T-cell (primary cell): ENCODE measurements around the gene RABEP2. TPM values are rescaled to one million over a fixed set of nuclear protein-coding genes. Genes with fewer than 3 reads are reported as not detected.

Experiments used
- ATAC-seq, 4 experiments: fragments of 200-7000 bp in 3 of 4; fragments of 150-1000 bp in 1 of 4; cut with Tn5 transposase; replicated peaks in 1 of 4; 1 replicate in 3 of 4; 2 replicates in 1 of 4; pipeline ENCODE4 v1.10.0; 2021; ENCODE audit warnings: moderate library complexity in 3 of 4, mild to moderate bottlenecking in 2 of 4, moderate number of reproducible peaks in 1 of 4
- CTCF ChIA-PET, 2 donors: fragments of 300-600 bp; sonication (Branson Sonifier 250); formaldehyde crosslinking; loops; one replicate each; lab custom pipeline; 2022; ENCODE audit warnings: antibody characterized with exemption in 2 of 2; lab: Charles Lee
- POLR2A ChIA-PET, 2 donors: fragments of 300-600 bp; sonication (Branson Sonifier 250); formaldehyde crosslinking; loops; one replicate each; lab custom pipeline; 2022; ENCODE audit warnings: antibody characterized with exemption in 2 of 2; lab: Charles Lee
- DNase-seq, 35 experiments: peaks; one replicate each; pipeline versions ENCODE4 v3.0.0 to v3.0.0-alpha.2; 2013 to 2023
- H3K27ac ChIP-seq: one replicate; pipeline ENCODE4 v1.5.1; 2013; ENCODE audit warnings: low read length
- H3K27me3 ChIP-seq, 2 experiments: replicated peaks in 1 of 2; 1 replicate in 1 of 2; 2 replicates in 1 of 2; pipeline versions ENCODE4 v1.6.1 to v1.7.0; 2013; ENCODE audit warnings: low read length in 1 of 2, mixed read lengths in 1 of 2; ENCODE audit not compliant: control insufficient read depth in 2 of 2, insufficient read depth in 2 of 2; ENCODE audit errors: extremely low read depth in 1 of 2
- H3K36me3 ChIP-seq, 2 donors: 1 replicate in 1 of 2; 2 replicates in 1 of 2; pipeline versions ENCODE4 v1.6.1 to v1.7.0; 2013; ENCODE audit warnings: low read length in 1 of 2; ENCODE audit not compliant: control insufficient read depth in 2 of 2, insufficient read depth in 1 of 2; ENCODE audit errors: extremely low read depth in 1 of 2
- H3K4me1 ChIP-seq, 2 experiments: 1 replicate in 1 of 2; 2 replicates in 1 of 2; pipeline versions ENCODE4 v1.6.1 to v1.7.0; 2013; ENCODE audit warnings: low read length in 2 of 2, mixed read lengths in 1 of 2; ENCODE audit not compliant: insufficient read depth in 2 of 2, control insufficient read depth in 1 of 2; ENCODE audit errors: extremely low read depth in 1 of 2
- H3K4me3 ChIP-seq, 2 donors: 1 replicate in 1 of 2; 2 replicates in 1 of 2; pipeline versions ENCODE4 v1.5.1 to v1.7.0; 2013; ENCODE audit warnings: mild to moderate bottlenecking in 2 of 2, low read length in 1 of 2, moderate library complexity in 1 of 2; ENCODE audit not compliant: control insufficient read depth in 1 of 2; ENCODE audit errors: extremely low read depth in 1 of 2
- H3K9me3 ChIP-seq: 2 replicates; pipeline ENCODE4 v1.7.0; 2013
- H3K27ac Mint-ChIP-seq, 2 donors: one replicate each; pipeline ENCODE4 v1.8.0; 2020 to 2021; ENCODE audit warnings: mild to moderate bottlenecking in 2 of 2, mixed read lengths in 2 of 2
- H3K27me3 Mint-ChIP-seq, 2 donors: one replicate each; pipeline ENCODE4 v1.8.0; 2021 to 2022; ENCODE audit warnings: mixed read lengths in 2 of 2
- H3K36me3 Mint-ChIP-seq: one replicate; pipeline ENCODE4 v1.8.0; 2021; ENCODE audit warnings: mixed read lengths
- H3K4me1 Mint-ChIP-seq, 3 donors: one replicate each; pipeline ENCODE4 v1.8.0; 2020 to 2022; ENCODE audit warnings: mixed read lengths in 3 of 3, mild to moderate bottlenecking in 1 of 3
- H3K4me3 Mint-ChIP-seq, 3 donors: one replicate each; pipeline ENCODE4 v1.8.0; 2020 to 2022; ENCODE audit warnings: mild to moderate bottlenecking in 3 of 3, mixed read lengths in 3 of 3, moderate library complexity in 3 of 3
- H3K9me3 Mint-ChIP-seq, 3 donors: one replicate each; pipeline ENCODE4 v1.8.0; 2020 to 2022; ENCODE audit warnings: mixed read lengths in 3 of 3
- WGBS: methylation state at CpG from one replicate; pipeline ENCODE4 v1.1.5; 2013; ENCODE audit warnings: missing lambda C conversion rate; ENCODE audit not compliant: insufficient coverage; 5-methylcytosine and 5-hydroxymethylcytosine counted together
- total RNA-seq, 35 experiments: library from RNA in 6 of 35; stranded (reverse) in 6 of 35; fragments of 120-200 nt in 1 of 35; gene quantifications; one replicate each; pipeline versions ENCODE4 v1.2.1 to v1.2.4 and lab custom pipeline; 2013 to 2026

Gene RABEP2
- total RNA-seq, 5 donors from 2014 or later (not counting 1 experiment from before 2014, with no cell fraction given) = 26.9 to 35.5 (median 33.5) TPM

- Mint-ChIP-seq H3K4me1 (peaks cover 12 to 28% (median 16%) of the 10 kb centered on the region in 3 donors), H3K36me3 (no peaks in the 10 kb centered on the region), H3K4me3 (peak overlapping the region; percentile 67 to 77 (median 73)), H3K9me3 (no peaks in the 10 kb centered on the region), H3K27ac (peak overlapping the region; percentile 40 to 57), H3K27me3 (no peaks in the 10 kb centered on the region)
- H3K27ac ChIP-seq = no peak overlapping the region
- H3K4me3 ChIP-seq = peak overlapping the region in 1 of 2 donors; percentile 20
- DNase-seq (peak; percentile 64 to 89 (median 77)), ATAC-seq (peak; percentile 96 to 99 (median 99))
- H3K36me3 ChIP-seq = peaks cover 0 to 2% of the 10 kb centered on the region in 2 donors
- H3K4me1 ChIP-seq = peaks cover 2 to 18% of the 10 kb centered on the region in 2 experiments
- H3K27me3 ChIP-seq = no peaks in the 10 kb centered on the region
- CTCF ChIA-PET = interaction anchor here in 1 of 2 donors (0.8 to 1.4 kb wide), 6 partner anchors 9 to 90 kb away, joined by 3 to 9 read pairs (median 5); partner anchors contain the start of genes NFATC2IP and TUFM
- POLR2A ChIA-PET = no interaction called here
- no peaks in the 10 kb centered on the region for H3K9me3 ChIP-seq
- 28% methylated on average over 32 of the region's 36 CpGs for WGBS
Measured at GRCh38 chr16:28935924-28936783, 11.1 kb upstream of the RABEP2 start.

- CTCF ChIA-PET = interaction anchor here in 1 of 2 donors (0.7 kb wide), 1 partner anchor 23 kb away, joined by 3 read pairs; no protein-coding TSS in a partner anchor
- no peak for DNase-seq
- Mint-ChIP-seq H3K27ac (peak overlapping the region; percentile 39 to 52), H3K4me3 (no peak overlapping the region), H3K36me3 (no peaks in the 10 kb centered on the region), H3K27me3 (no peaks in the 10 kb centered on the region), H3K9me3 (no peaks in the 10 kb centered on the region), H3K4me1 (peaks cover 20 to 36% (median 24%) of the 10 kb centered on the region in 3 donors)
- Histone ChIP-seq H3K4me1 (peaks cover 9 to 26% of the 10 kb centered on the region in 2 experiments), H3K36me3 (peaks cover 0 to 2% of the 10 kb centered on the region in 2 donors), H3K27me3 (no peaks in the 10 kb centered on the region), H3K4me3 (no peak overlapping the region), H3K9me3 (no peaks in the 10 kb centered on the region), H3K27ac (no peak overlapping the region)
- POLR2A ChIA-PET = no interaction called here
- WGBS = 100% methylated on average over 3 of the region's 4 CpGs
- ATAC-seq = no peak
Measured at GRCh38 chr16:28935346-28935745, 10.3 kb upstream of the RABEP2 start.

GRCh38 chr16:28933171-28933570 lies 8.1 kb upstream of the RABEP2 start:
- no peak overlapping the region for H3K27ac Mint-ChIP-seq
- Histone ChIP-seq H3K27ac (no peak overlapping the region), H3K4me3 (no peak overlapping the region), H3K9me3 (no peaks in the 10 kb centered on the region), H3K27me3 (no peaks in the 10 kb centered on the region), H3K36me3 (peaks cover 0 to 2% of the 10 kb centered on the region in 2 donors), H3K4me1 (peaks cover 9 to 30% of the 10 kb centered on the region in 2 experiments)
- WGBS = 94% methylated on average over 7 of the region's 8 CpGs
- H3K4me1 Mint-ChIP-seq = peaks cover 21 to 39% (median 26%) of the 10 kb centered on the region in 3 donors
- no peaks in the 10 kb centered on the region for H3K36me3 Mint-ChIP-seq
- H3K27me3 Mint-ChIP-seq = no peaks in the 10 kb centered on the region
- ChIA-PET CTCF (interaction anchor here in 1 of 2 donors (0.5 kb wide), 1 partner anchor 73 kb away, joined by 8 read pairs; no protein-coding TSS in a partner anchor), POLR2A (no interaction called here)
- H3K4me3 Mint-ChIP-seq = no peak overlapping the region
- ATAC-seq = no peak
- no peaks in the 10 kb centered on the region for H3K9me3 Mint-ChIP-seq
- no peak for DNase-seq

- peak overlapping the region; percentile 48 to 55 for H3K27ac Mint-ChIP-seq
- no peak overlapping the region for H3K4me3 ChIP-seq
- ATAC-seq (no peak), DNase-seq (no peak)
- peaks cover 21 to 36% (median 26%) of the 10 kb centered on the region in 3 donors for H3K4me1 Mint-ChIP-seq
- no peaks in the 10 kb centered on the region for H3K9me3 Mint-ChIP-seq
- no peaks in the 10 kb centered on the region for H3K27me3 ChIP-seq
- ChIA-PET CTCF (interaction anchor here in 1 of 2 donors (0.5 kb wide), 1 partner anchor 73 kb away, joined by 8 read pairs; no protein-coding TSS in a partner anchor), POLR2A (no interaction called here)
- H3K27ac ChIP-seq = no peak overlapping the region
- peak overlapping the region in 1 of 3 donors; percentile 57 for H3K4me3 Mint-ChIP-seq
- no peaks in the 10 kb centered on the region for H3K9me3 ChIP-seq
- peaks cover 0 to 2% of the 10 kb centered on the region in 2 donors for H3K36me3 ChIP-seq
- no peaks in the 10 kb centered on the region for H3K36me3 Mint-ChIP-seq
- H3K27me3 Mint-ChIP-seq = no peaks in the 10 kb centered on the region
- H3K4me1 ChIP-seq = peaks cover 9 to 30% of the 10 kb centered on the region in 2 experiments
- WGBS = 91% methylated on average over 11 of the region's 20 CpGs
Measured at GRCh38 chr16:28932339-28933141, 7.5 kb upstream of the RABEP2 start.

- Histone ChIP-seq H3K36me3 (peaks cover 0 to 2% of the 10 kb centered on the region in 2 donors), H3K4me1 (peaks cover 8 to 23% of the 10 kb centered on the region in 2 experiments), H3K9me3 (no peaks in the 10 kb centered on the region), H3K4me3 (no peak within 1 kb of the TSS), H3K27ac (peak within 1 kb of the TSS; percentile 55), H3K27me3 (no peaks in the 10 kb centered on the region)
- WGBS = 90% methylated on average over 2 of the region's 10 CpGs
- ATAC-seq (no peak), DNase-seq (no peak)
- POLR2A ChIA-PET = no interaction called here
- no peaks in the 10 kb centered on the region for H3K9me3 Mint-ChIP-seq
- H3K27me3 Mint-ChIP-seq = no peaks in the 10 kb centered on the region
- H3K4me3 Mint-ChIP-seq = peak within 1 kb of the TSS in 2 of 3 donors; percentile 35 to 57
- CTCF ChIA-PET = no interaction called here
- H3K4me1 Mint-ChIP-seq = peaks cover 20 to 33% (median 26%) of the 10 kb centered on the region in 3 donors
- peak within 1 kb of the TSS; percentile 90 to 92 for H3K27ac Mint-ChIP-seq
- H3K36me3 Mint-ChIP-seq = no peaks in the 10 kb centered on the region
Measured at GRCh38 chr16:28931801-28932225, 6.8 kb upstream of the RABEP2 start, which contains the start of gene CD19. Gene CD19, plus strand, starts transcription at chr16:28931971. Its CDS starts 30 bp downstream, at chr16:28932001.
